Liver (tissue), 9 donors: Measurements from ENCODE around the gene DENND11. TPM values are rescaled to one million over a fixed set of nuclear protein-coding genes. Genes with fewer than 3 reads are reported as not detected.

Source experiments
- DNase-seq: peaks from one replicate; pipeline ENCODE4 v3.0.0-alpha.2; 2017; ENCODE audit warnings: low spot score
- H3K27ac ChIP-seq, 2 donors: one replicate each; pipeline ENCODE4 v1.7.0; 2013; ENCODE audit warnings: inconsistent platforms in 2 of 2, low read length in 2 of 2, control low read depth in 1 of 2, low read depth in 1 of 2, mild to moderate bottlenecking in 1 of 2
- H3K27me3 ChIP-seq, 4 donors: one replicate each; pipeline versions ENCODE4 v1.6.1 to v1.7.0; 2013; ENCODE audit warnings: low read length in 3 of 4, inconsistent platforms in 1 of 4, mild to moderate bottlenecking in 1 of 4, moderate library complexity in 1 of 4; ENCODE audit not compliant: control insufficient read depth in 4 of 4, insufficient read depth in 4 of 4
- H3K36me3 ChIP-seq, 4 donors: one replicate each; pipeline versions ENCODE4 v1.6.1 to v1.7.0; 2013; ENCODE audit warnings: low read length in 3 of 4, mild to moderate bottlenecking in 3 of 4, low read depth in 1 of 4, moderate library complexity in 1 of 4; ENCODE audit not compliant: control insufficient read depth in 4 of 4, insufficient read depth in 3 of 4
- H3K4me1 ChIP-seq, 4 donors: one replicate each; pipeline versions ENCODE4 v1.6.1 to v1.7.0; 2013; ENCODE audit warnings: low read length in 3 of 4, mild to moderate bottlenecking in 3 of 4, moderate library complexity in 1 of 4; ENCODE audit not compliant: control insufficient read depth in 4 of 4, insufficient read depth in 4 of 4
- H3K4me3 ChIP-seq, 3 donors: one replicate each; pipeline versions ENCODE4 v1.6.1 to v1.7.0; 2013; ENCODE audit warnings: low read length in 3 of 3, control low read depth in 1 of 3, low read depth in 1 of 3, mild to moderate bottlenecking in 1 of 3
- H3K9ac ChIP-seq, 2 donors: one replicate each; pipeline ENCODE4 v1.7.0; 2013; ENCODE audit warnings: low read length in 2 of 2, mild to moderate bottlenecking in 2 of 2, moderate library complexity in 2 of 2, control low read depth in 1 of 2, low read depth in 1 of 2
- H3K9me3 ChIP-seq, 4 donors: one replicate each; pipeline versions ENCODE4 v1.6.1 to v1.7.0; 2013; ENCODE audit warnings: low read length in 3 of 4; ENCODE audit not compliant: control insufficient read depth in 4 of 4
- EGR1 ChIP-seq, 2 donors: IDR thresholded peaks; 2 replicates each; pipeline ENCODE4 v1.6.1; 2016 to 2018; ENCODE audit warnings: antibody characterized with exemption in 2 of 2, low read depth in 2 of 2
- GABPA ChIP-seq, 2 donors: IDR thresholded peaks in 1 of 2; conservative IDR thresholded peaks in 1 of 2; 2 replicates each; pipeline ENCODE4 v1.6.1; 2016; ENCODE audit warnings: antibody characterized with exemption in 2 of 2, mild to moderate bottlenecking in 1 of 2, moderate library complexity in 1 of 2
- HNF4A ChIP-seq, 2 donors: conservative IDR thresholded peaks; 2 replicates each; pipeline ENCODE4 v1.6.1; 2016; ENCODE audit warnings: antibody characterized with exemption in 2 of 2, mild to moderate bottlenecking in 2 of 2
- JUND ChIP-seq, 2 donors: IDR thresholded peaks; 2 replicates each; pipeline ENCODE4 v1.6.1; 2016; ENCODE audit warnings: antibody characterized with exemption in 2 of 2
- NR2F2 ChIP-seq: IDR thresholded peaks from 2 replicates; pipeline ENCODE4 v1.6.1; 2016; ENCODE audit warnings: antibody characterized with exemption
- RAD21 ChIP-seq, 2 donors: IDR thresholded peaks; 2 replicates each; pipeline ENCODE4 v1.6.1; 2016; ENCODE audit warnings: antibody characterized with exemption in 2 of 2, mild to moderate bottlenecking in 2 of 2
- RXRA ChIP-seq, 2 donors: IDR thresholded peaks; 2 replicates each; pipeline ENCODE4 v1.6.1; 2017 to 2018; ENCODE audit warnings: antibody characterized with exemption in 2 of 2, mild to moderate bottlenecking in 1 of 2
- TAF1 ChIP-seq: conservative IDR thresholded peaks from 2 replicates; pipeline ENCODE4 v1.6.1; 2016; ENCODE audit warnings: antibody characterized with exemption, mild to moderate bottlenecking
- YY1 ChIP-seq: IDR thresholded peaks from 2 replicates; pipeline ENCODE4 v1.6.1; 2016; ENCODE audit warnings: antibody characterized with exemption, mild to moderate bottlenecking
- WGBS: extraction: QIAGEN DNeasy Blood & Tissue Kit; methylation state at CpG from one replicate; pipeline ENCODE4 v1.1.7; 2013; 5-methylcytosine and 5-hydroxymethylcytosine counted together
- polyA plus RNA-seq, 2 donors: library from polyadenylated mRNA; stranded (reverse) in 1 of 2; unstranded in 1 of 2; fragments of 200-250 nt in 1 of 2; fragments of >200 nt in 1 of 2; fragmentation: Nextera tagmentation in 1 of 2; extraction: Ambion mirVana in 1 of 2; gene quantifications; one replicate each; pipeline versions ENCODE4 v1.2.1 to v1.2.3, GENCODE V29; 2013 to 2015
- total RNA-seq, 2 donors: library from RNA; depleted of rRNA; stranded (reverse); fragments of >200 nt; gene quantifications; one replicate each; pipeline ENCODE4 v1.2.3, GENCODE V29; 2014
- TF ChIP-seq, protein P1 (sequence below): IDR thresholded peaks from 2 replicates; pipeline ENCODE4 v1.6.1; 2016; ENCODE audit warnings: antibody characterized with exemption
- TF ChIP-seq, protein P2 (sequence below): IDR thresholded peaks from 2 replicates; pipeline ENCODE4 v1.6.1; 2016; ENCODE audit warnings: antibody characterized with exemption
- TF ChIP-seq, protein P3 (sequence below): IDR thresholded peaks from 2 replicates; pipeline ENCODE4 v1.6.1; 2016; ENCODE audit warnings: antibody characterized with exemption, mild to moderate bottlenecking
- TF ChIP-seq, protein P4 (sequence below): fragments of 150-350 bp; IDR thresholded peaks from 2 replicates; pipeline ENCODE4 v1.5.1; 2017; ENCODE audit warnings: improper control_type of control experiment, low read depth, low read length; ENCODE audit not compliant: missing input control
- TF ChIP-seq, protein P5 (sequence below): IDR thresholded peaks from 2 replicates; pipeline ENCODE4 v1.6.1; 2016; ENCODE audit warnings: antibody characterized with exemption
- donor health status: healthy.
- donor health status: healthy.
- donor health status: healthy.
- donor health status: healthy.
- donor health status: healthy.

The DENND11 gene
- total and polyA plus RNA-seq, 4 donors: 8.4 to 48.4 (median 12.8) TPM

DNA sequence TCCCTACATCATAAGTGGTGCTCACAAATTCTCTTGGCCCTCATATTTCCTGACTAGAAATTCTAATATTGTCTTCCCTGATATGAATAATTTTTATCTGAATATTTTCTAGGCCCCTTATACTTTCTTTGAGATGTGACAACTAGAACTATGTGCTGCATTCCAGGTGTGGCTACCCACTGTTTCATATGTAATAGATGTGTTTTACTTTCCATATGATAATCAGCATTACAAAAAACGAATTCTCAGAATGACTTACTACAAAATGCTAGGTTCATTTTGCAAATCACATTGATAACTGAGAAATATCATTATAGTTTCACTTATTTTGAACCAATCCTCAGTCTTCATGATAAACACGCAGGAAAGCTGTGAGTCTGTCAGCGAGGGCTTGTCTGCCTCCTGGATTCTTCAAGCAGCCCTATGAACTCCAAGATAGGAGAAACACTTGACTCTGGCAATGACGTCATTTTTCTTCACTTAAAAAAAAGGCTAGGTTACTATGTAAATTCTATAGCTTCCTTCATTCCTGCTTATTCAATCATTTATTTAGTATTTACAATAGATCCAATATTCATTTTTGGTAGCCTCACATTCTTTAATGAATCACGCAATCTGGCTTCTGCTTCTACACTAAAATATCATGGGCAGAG, 10.8 kb upstream of the DENND11 start:
- WGBS: 90% methylated on average over 5 of the region's 5 CpGs
- DNase-seq: no peak
- Histone ChIP-seq H3K27me3 (no peaks in the 10 kb centered on the region), H3K27ac (no peak overlapping the region), H3K4me3 (no peak overlapping the region), H3K9me3 (no peaks in the 10 kb centered on the region), H3K9ac (no peak overlapping the region), H3K4me1 (no peaks in the 10 kb centered on the region), H3K36me3 (no peaks in the 10 kb centered on the region)
- TF ChIP-seq, protein P1, sequence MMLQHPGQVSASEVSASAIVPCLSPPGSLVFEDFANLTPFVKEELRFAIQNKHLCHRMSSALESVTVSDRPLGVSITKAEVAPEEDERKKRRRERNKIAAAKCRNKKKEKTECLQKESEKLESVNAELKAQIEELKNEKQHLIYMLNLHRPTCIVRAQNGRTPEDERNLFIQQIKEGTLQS: no peak
- no peak for TF ChIP-seq RXRA (IDR thresholded peaks at IDR 0.05)
- TF ChIP-seq GABPA (IDR thresholded peaks at IDR 0.05 in 1 of 2, conservative IDR thresholded peaks at IDR 0.05 in 1 of 2): no peak
- no peak for TF ChIP-seq HNF4A (conservative IDR thresholded peaks at IDR 0.05)
- no peak for TF ChIP-seq NR2F2
- no peak for TF ChIP-seq EGR1 (IDR thresholded peaks at IDR 0.05; ENCODE audit: low read depth in 2 of 2)
- TF ChIP-seq, protein P2, sequence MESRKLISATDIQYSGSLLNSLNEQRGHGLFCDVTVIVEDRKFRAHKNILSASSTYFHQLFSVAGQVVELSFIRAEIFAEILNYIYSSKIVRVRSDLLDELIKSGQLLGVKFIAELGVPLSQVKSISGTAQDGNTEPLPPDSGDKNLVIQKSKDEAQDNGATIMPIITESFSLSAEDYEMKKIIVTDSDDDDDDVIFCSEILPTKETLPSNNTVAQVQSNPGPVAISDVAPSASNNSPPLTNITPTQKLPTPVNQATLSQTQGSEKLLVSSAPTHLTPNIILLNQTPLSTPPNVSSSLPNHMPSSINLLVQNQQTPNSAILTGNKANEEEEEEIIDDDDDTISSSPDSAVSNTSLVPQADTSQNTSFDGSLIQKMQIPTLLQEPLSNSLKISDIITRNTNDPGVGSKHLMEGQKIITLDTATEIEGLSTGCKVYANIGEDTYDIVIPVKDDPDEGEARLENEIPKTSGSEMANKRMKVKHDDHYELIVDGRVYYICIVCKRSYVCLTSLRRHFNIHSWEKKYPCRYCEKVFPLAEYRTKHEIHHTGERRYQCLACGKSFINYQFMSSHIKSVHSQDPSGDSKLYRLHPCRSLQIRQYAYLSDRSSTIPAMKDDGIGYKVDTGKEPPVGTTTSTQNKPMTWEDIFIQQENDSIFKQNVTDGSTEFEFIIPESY: no peak
- TF ChIP-seq TAF1: no peak
- TF ChIP-seq, protein P3, sequence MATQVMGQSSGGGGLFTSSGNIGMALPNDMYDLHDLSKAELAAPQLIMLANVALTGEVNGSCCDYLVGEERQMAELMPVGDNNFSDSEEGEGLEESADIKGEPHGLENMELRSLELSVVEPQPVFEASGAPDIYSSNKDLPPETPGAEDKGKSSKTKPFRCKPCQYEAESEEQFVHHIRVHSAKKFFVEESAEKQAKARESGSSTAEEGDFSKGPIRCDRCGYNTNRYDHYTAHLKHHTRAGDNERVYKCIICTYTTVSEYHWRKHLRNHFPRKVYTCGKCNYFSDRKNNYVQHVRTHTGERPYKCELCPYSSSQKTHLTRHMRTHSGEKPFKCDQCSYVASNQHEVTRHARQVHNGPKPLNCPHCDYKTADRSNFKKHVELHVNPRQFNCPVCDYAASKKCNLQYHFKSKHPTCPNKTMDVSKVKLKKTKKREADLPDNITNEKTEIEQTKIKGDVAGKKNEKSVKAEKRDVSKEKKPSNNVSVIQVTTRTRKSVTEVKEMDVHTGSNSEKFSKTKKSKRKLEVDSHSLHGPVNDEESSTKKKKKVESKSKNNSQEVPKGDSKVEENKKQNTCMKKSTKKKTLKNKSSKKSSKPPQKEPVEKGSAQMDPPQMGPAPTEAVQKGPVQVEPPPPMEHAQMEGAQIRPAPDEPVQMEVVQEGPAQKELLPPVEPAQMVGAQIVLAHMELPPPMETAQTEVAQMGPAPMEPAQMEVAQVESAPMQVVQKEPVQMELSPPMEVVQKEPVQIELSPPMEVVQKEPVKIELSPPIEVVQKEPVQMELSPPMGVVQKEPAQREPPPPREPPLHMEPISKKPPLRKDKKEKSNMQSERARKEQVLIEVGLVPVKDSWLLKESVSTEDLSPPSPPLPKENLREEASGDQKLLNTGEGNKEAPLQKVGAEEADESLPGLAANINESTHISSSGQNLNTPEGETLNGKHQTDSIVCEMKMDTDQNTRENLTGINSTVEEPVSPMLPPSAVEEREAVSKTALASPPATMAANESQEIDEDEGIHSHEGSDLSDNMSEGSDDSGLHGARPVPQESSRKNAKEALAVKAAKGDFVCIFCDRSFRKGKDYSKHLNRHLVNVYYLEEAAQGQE: no peak
- no peak for TF ChIP-seq RAD21 (IDR thresholded peaks at IDR 0.05)
- TF ChIP-seq, protein P4, sequence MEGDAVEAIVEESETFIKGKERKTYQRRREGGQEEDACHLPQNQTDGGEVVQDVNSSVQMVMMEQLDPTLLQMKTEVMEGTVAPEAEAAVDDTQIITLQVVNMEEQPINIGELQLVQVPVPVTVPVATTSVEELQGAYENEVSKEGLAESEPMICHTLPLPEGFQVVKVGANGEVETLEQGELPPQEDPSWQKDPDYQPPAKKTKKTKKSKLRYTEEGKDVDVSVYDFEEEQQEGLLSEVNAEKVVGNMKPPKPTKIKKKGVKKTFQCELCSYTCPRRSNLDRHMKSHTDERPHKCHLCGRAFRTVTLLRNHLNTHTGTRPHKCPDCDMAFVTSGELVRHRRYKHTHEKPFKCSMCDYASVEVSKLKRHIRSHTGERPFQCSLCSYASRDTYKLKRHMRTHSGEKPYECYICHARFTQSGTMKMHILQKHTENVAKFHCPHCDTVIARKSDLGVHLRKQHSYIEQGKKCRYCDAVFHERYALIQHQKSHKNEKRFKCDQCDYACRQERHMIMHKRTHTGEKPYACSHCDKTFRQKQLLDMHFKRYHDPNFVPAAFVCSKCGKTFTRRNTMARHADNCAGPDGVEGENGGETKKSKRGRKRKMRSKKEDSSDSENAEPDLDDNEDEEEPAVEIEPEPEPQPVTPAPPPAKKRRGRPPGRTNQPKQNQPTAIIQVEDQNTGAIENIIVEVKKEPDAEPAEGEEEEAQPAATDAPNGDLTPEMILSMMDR: no peak

DNA sequence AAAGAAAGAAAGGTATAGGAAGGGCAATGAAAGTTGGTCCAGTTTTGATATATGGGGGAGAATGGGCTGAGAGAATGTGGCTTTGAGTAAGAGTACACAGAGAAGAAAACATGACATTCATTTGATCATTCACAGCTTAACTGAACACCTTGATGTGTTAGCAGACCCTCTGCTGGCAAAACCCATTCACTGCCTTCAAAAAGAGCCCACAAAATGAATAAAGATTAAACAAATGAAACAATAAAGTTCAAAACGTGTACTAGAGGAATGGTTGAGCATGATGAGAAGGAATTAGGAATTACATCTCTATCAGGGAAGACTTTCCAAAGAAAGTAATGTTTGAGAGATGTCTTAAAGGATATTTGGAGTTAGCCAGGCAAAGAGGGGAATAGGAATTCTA, 8.3 kb upstream of the DENND11 start:
- Histone ChIP-seq H3K27ac (no peak overlapping the region), H3K9ac (no peak overlapping the region), H3K4me3 (no peak overlapping the region), H3K9me3 (no peaks in the 10 kb centered on the region), H3K36me3 (no peaks in the 10 kb centered on the region), H3K27me3 (no peaks in the 10 kb centered on the region), H3K4me1 (no peaks in the 10 kb centered on the region)
- no peak for DNase-seq
- WGBS: 31% methylated on average over 1 of the region's 1 CpG
- TF ChIP-seq, protein P3: no peak
- TF ChIP-seq JUND (IDR thresholded peaks at IDR 0.05) (no peak), RXRA (IDR thresholded peaks at IDR 0.05) (no peak), TAF1 (no peak), YY1 (no peak), GABPA (IDR thresholded peaks at IDR 0.05 in 1 of 2, conservative IDR thresholded peaks at IDR 0.05 in 1 of 2) (no peak), RAD21 (IDR thresholded peaks at IDR 0.05) (peak; percentile 58 to 59)
- TF ChIP-seq, protein P5, sequence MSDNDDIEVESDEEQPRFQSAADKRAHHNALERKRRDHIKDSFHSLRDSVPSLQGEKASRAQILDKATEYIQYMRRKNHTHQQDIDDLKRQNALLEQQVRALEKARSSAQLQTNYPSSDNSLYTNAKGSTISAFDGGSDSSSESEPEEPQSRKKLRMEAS: no peak
- TF ChIP-seq, protein P4: peak; percentile 34
